H1 (cell line): ENCODE data around the gene RTCB. TPM values are rescaled to one million over a fixed set of nuclear protein-coding genes. Genes with fewer than 3 reads are reported as not detected.

Experiments used
- CTCF ChIA-PET: fragments of 300-600 bp; sonication (Branson Sonifier 250); formaldehyde crosslinking; loops from one replicate; lab custom pipeline; 2021; ENCODE audit not compliant: partially characterized antibody; lab: Charles Lee
- POLR2A ChIA-PET: fragments of 300-600 bp; sonication (Branson Sonifier 250); formaldehyde crosslinking; loops from one replicate; lab custom pipeline; 2021; ENCODE audit warnings: inconsistent platforms; ENCODE audit not compliant: partially characterized antibody; lab: Charles Lee
- DNase-seq, 2 experiments: peaks; one replicate each; pipeline versions ENCODE4 v3.0.0 to v3.0.0-alpha.2; 2010 to 2022; ENCODE audit warnings: low spot score in 2 of 2, low read depth in 1 of 2, mixed read lengths in 1 of 2
- FAIRE-seq: peaks from 2 replicates; lab custom pipeline; 2011; peaks lifted over from hg19 to GRCh38; lab: Jason Lieb, UNC
- H2AFZ ChIP-seq: 2 replicates; pipeline ENCODE4 v1.8.1; 2012; ENCODE audit warnings: low read length, inconsistent platforms
- H2AK5ac ChIP-seq: 2 replicates; pipeline ENCODE4 v1.6.1; 2013; ENCODE audit warnings: low read depth, low read length
- H2BK120ac ChIP-seq: replicated peaks from 2 replicates; pipeline ENCODE3; 2013; ENCODE audit warnings: low read depth, low read length, inconsistent platforms
- H2BK12ac ChIP-seq: 2 replicates; pipeline ENCODE4 v1.6.1; 2013; ENCODE audit warnings: low read depth, low read length
- H2BK15ac ChIP-seq: 2 replicates; pipeline ENCODE4 v1.6.1; 2013; ENCODE audit warnings: low read length
- H2BK20ac ChIP-seq: 2 replicates; pipeline ENCODE4 v1.6.1; 2013; ENCODE audit warnings: low read length
- H2BK5ac ChIP-seq: 2 replicates; pipeline ENCODE4 v1.6.1; 2013; ENCODE audit warnings: low read depth, low read length
- H3K14ac ChIP-seq: 2 replicates; pipeline ENCODE4 v1.6.1; 2013; ENCODE audit warnings: inconsistent platforms; ENCODE audit not compliant: insufficient read length
- H3K18ac ChIP-seq: 2 replicates; pipeline ENCODE4 v1.6.1; 2013; ENCODE audit warnings: low read length; ENCODE audit errors: extremely low read depth
- H3K23ac ChIP-seq: 2 replicates; pipeline ENCODE4 v1.6.1; 2013; ENCODE audit warnings: inconsistent platforms; ENCODE audit not compliant: insufficient read length
- H3K23me2 ChIP-seq: 2 replicates; pipeline ENCODE4 v1.6.1; 2013; ENCODE audit warnings: low read depth, low read length
- H3K27ac ChIP-seq: 2 replicates; pipeline ENCODE4 v1.6.1; 2011; ENCODE audit warnings: low read depth, low read length, inconsistent platforms
- H3K27me3 ChIP-seq, 4 experiments: replicated peaks in 1 of 4; 1 replicate in 1 of 4; 2 replicates in 3 of 4; pipeline versions ENCODE4 v1.6.1 to v1.8.1; 2011 to 2013; ENCODE audit warnings: low read length in 3 of 4, mild to moderate bottlenecking in 3 of 4, inconsistent platforms in 2 of 4, mixed read lengths in 2 of 4, moderate library complexity in 1 of 4; ENCODE audit not compliant: control insufficient read depth in 3 of 4, insufficient read depth in 3 of 4; ENCODE audit errors: extremely low read depth in 1 of 4
- H3K36me3 ChIP-seq, 4 experiments: 2 replicates each; pipeline versions ENCODE4 v1.6.1 to v1.8.1; 2011 to 2013; ENCODE audit warnings: mild to moderate bottlenecking in 4 of 4, low read length in 3 of 4, moderate library complexity in 2 of 4, control low read depth in 1 of 4, inconsistent platforms in 1 of 4; ENCODE audit not compliant: insufficient read depth in 4 of 4, control insufficient read depth in 2 of 4
- H3K4ac ChIP-seq: replicated peaks from 2 replicates; pipeline ENCODE3; 2013; ENCODE audit warnings: low read length, low read depth, mixed read lengths, inconsistent platforms; ENCODE audit not compliant: insufficient read length
- H3K4me1 ChIP-seq, 4 experiments: replicated peaks in 1 of 4; 1 replicate in 1 of 4; 2 replicates in 3 of 4; pipeline versions ENCODE4 v1.6.1 to v1.8.1; 2011 to 2013; ENCODE audit warnings: low read length in 3 of 4, inconsistent platforms in 2 of 4, mixed read lengths in 1 of 4; ENCODE audit not compliant: insufficient read depth in 4 of 4, control insufficient read depth in 3 of 4
- H3K4me2 ChIP-seq, 2 experiments: 2 replicates each; pipeline versions ENCODE4 v1.6.1 to v1.8.1; 2011 to 2013; ENCODE audit warnings: low read depth in 2 of 2, low read length in 2 of 2, control low read depth in 1 of 2, inconsistent platforms in 1 of 2, mild to moderate bottlenecking in 1 of 2; ENCODE audit not compliant: insufficient read depth in 1 of 2
- H3K4me3 ChIP-seq, 4 experiments: fragments of 200-600, 300-600 bp in 1 of 4; sonication (generic), shearing (Covaris generic), sonication (Bioruptor Twin) in 1 of 4; 2 replicates each; pipeline versions ENCODE4 v1.5.1 to v1.8.1; 2011 to 2016; ENCODE audit warnings: low read length in 4 of 4, low read depth in 3 of 4, control low read depth in 2 of 4, inconsistent platforms in 2 of 4, mild to moderate bottlenecking in 2 of 4, mixed read lengths in 1 of 4, moderate library complexity in 1 of 4; ENCODE audit not compliant: insufficient read depth in 2 of 4; ENCODE audit errors: extremely low read depth in 1 of 4
- H3K56ac ChIP-seq: replicated peaks from 2 replicates; pipeline ENCODE3; 2013; ENCODE audit warnings: low read depth, mild to moderate bottlenecking, mixed read lengths, low read length, inconsistent platforms; ENCODE audit not compliant: insufficient read length
- H3K79me1 ChIP-seq: 2 replicates; pipeline ENCODE4 v1.6.1; 2013; ENCODE audit warnings: low read depth, low read length, control low read depth
- H3K79me2 ChIP-seq, 2 experiments: 2 replicates each; pipeline versions ENCODE4 v1.6.1 to v1.8.1; 2012 to 2013; ENCODE audit warnings: low read length in 2 of 2, mild to moderate bottlenecking in 2 of 2, inconsistent platforms in 1 of 2; ENCODE audit not compliant: insufficient read depth in 2 of 2, control insufficient read depth in 1 of 2
- H3K9ac ChIP-seq, 4 experiments: replicated peaks in 1 of 4; 1 replicate in 1 of 4; 2 replicates in 3 of 4; pipeline versions ENCODE4 v1.6.1 to v1.8.1; 2011 to 2013; ENCODE audit warnings: low read depth in 3 of 4, low read length in 3 of 4, control low read depth in 2 of 4, mild to moderate bottlenecking in 2 of 4, moderate library complexity in 2 of 4, inconsistent platforms in 1 of 4; ENCODE audit errors: extremely low read depth in 1 of 4
- H3K9me3 ChIP-seq, 2 experiments: 2 replicates each; pipeline versions ENCODE4 v1.6.1 to v1.8.1; 2012 to 2013; ENCODE audit warnings: mild to moderate bottlenecking in 2 of 2, moderate library complexity in 2 of 2, control low read depth in 1 of 2, inconsistent platforms in 1 of 2, low read depth in 1 of 2, low read length in 1 of 2, mixed read lengths in 1 of 2; ENCODE audit not compliant: insufficient read depth in 2 of 2
- H4K20me1 ChIP-seq, 2 experiments: replicated peaks in 1 of 2; 2 replicates each; pipeline versions ENCODE3 to v1.8.1; 2011 to 2013; ENCODE audit warnings: inconsistent platforms in 2 of 2, low read length in 2 of 2, mild to moderate bottlenecking in 1 of 2; ENCODE audit not compliant: insufficient read depth in 2 of 2, control insufficient read depth in 1 of 2
- H4K5ac ChIP-seq: 2 replicates; pipeline ENCODE4 v1.6.1; 2013; ENCODE audit warnings: low read length, low read depth, mixed read lengths, inconsistent platforms; ENCODE audit not compliant: insufficient read length
- H4K8ac ChIP-seq: 2 replicates; pipeline ENCODE4 v1.8.0; 2013; ENCODE audit warnings: mild to moderate bottlenecking, moderate library complexity, low read length, inconsistent platforms; ENCODE audit not compliant: insufficient read depth; ENCODE audit errors: extremely low read depth
- H4K91ac ChIP-seq: replicated peaks from 2 replicates; pipeline ENCODE3; 2013; ENCODE audit warnings: low read length, mixed read lengths, inconsistent platforms; ENCODE audit not compliant: insufficient read length
- HDAC2 ChIP-seq, 2 experiments: fragments of 300-600 bp in 1 of 2; sonication (generic) in 1 of 2; IDR thresholded peaks; 2 replicates each; pipeline ENCODE4 v1.6.1; 2011 to 2012; ENCODE audit warnings: low read depth in 2 of 2, low read length in 2 of 2, mild to moderate bottlenecking in 2 of 2, moderate library complexity in 2 of 2, borderline replicate concordance in 1 of 2, inconsistent platforms in 1 of 2
- JUND ChIP-seq: IDR thresholded peaks from 2 replicates; pipeline ENCODE4 v1.6.1; 2011; ENCODE audit warnings: mild to moderate bottlenecking, improper control_type of control experiment, low read length
- NANOG ChIP-seq: IDR thresholded peaks from 2 replicates; pipeline ENCODE4 v1.6.1; 2011; ENCODE audit warnings: low read length, low read depth, mild to moderate bottlenecking, inconsistent platforms; ENCODE audit not compliant: insufficient read depth, poor library complexity, severe bottlenecking
- SRF ChIP-seq: IDR thresholded peaks from 2 replicates; pipeline ENCODE4 v1.6.1; 2011; ENCODE audit warnings: mild to moderate bottlenecking, low read depth, low read length, moderate library complexity
- YY1 ChIP-seq: IDR thresholded peaks from 2 replicates; pipeline ENCODE4 v1.6.1; 2011; ENCODE audit warnings: low read depth, mild to moderate bottlenecking, low read length
- WGBS, 2 experiments: shearing (Covaris generic) in 1 of 2; methylation state at CpG; one replicate each; pipeline versions ENCODE4 v1.1.6 to v1.1.7; 2013 to 2015; ENCODE audit warnings: low lambda C conversion rate in 2 of 2, mixed read lengths in 2 of 2, inconsistent platforms in 1 of 2, low coverage in 1 of 2, missing lambda C conversion rate in 1 of 2; ENCODE audit not compliant: insufficient replicate concordance in 2 of 2, insufficient coverage in 1 of 2, insufficient read length in 1 of 2; ENCODE audit errors: extremely low coverage in 1 of 2, missing lambda C conversion rate in 1 of 2; 5-methylcytosine and 5-hydroxymethylcytosine counted together
- polyA plus RNA-seq, 7 experiments: library from polyadenylated mRNA; depleted of rRNA in 3 of 7; stranded (reverse) in 5 of 7; unstranded in 2 of 7; fragments of >200 nt in 5 of 7; fragments of 200-250 nt in 2 of 7; gene quantifications; 1 replicate in 5 of 7; 2 replicates in 1 of 7; 4 replicates in 1 of 7; pipeline versions ENCODE4 v1.2.1 to v1.2.3, GENCODE V29; 2011 to 2013; ENCODE audit warnings: missing spikeins in 2 of 7, mixed read lengths in 2 of 7
- total RNA-seq: library from RNA; stranded (reverse); fragmentation: NEBNext Ultra II Directional; extraction: Animal tissue kit (Norgen Biotek cat#: 25700); gene quantifications from 2 replicates; pipeline ENCODE4 v1.2.1, GENCODE V29; 2021
- TF ChIP-seq, protein P1 (sequence below): IDR thresholded peaks from 2 replicates; pipeline ENCODE4 v1.6.1; 2011; ENCODE audit warnings: low read depth, mild to moderate bottlenecking, low read length; ENCODE audit not compliant: insufficient read depth

RTCB gene
- total and polyA plus RNA-seq, 2 of the 8 experiments (the other 6 are each of a cell fraction or from before 2014, with no cell fraction given), result 104 to 114 TPM

DNA sequence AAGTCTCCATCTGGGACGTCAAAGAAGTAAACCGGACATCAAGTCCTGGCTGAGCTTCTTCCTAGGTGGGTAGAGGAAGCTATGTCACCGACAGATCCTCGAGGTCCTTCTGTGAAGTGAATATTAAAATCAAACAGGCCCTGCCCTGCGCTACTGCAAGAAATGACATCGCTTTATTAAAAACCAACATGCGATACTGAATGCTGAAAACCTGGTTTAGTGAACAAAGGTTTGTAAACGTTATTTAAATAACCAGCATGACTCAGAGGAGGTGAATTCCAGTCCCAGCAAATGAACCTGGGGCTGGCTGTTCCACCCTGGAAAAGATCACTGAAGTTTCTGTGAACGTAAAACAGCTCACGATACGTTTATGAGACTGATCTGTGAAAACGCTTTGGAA, 645 bp downstream of the RTCB start:
- Histone ChIP-seq H3K9ac (peak overlapping the region; percentile 72 to 84 (median 78)), H2AFZ (peak overlapping the region; percentile 64; the same call in 1 of the 2 replicates), H3K56ac (no peak overlapping the region), H4K5ac (no peak overlapping the region), H3K14ac (no peak overlapping the region), H3K27me3 (no peaks in the 10 kb centered on the region; a peak in 1 of 7 replicates), H3K18ac (no peak overlapping the region), H2BK20ac (no peak overlapping the region), H3K36me3 (peaks cover 7 to 26% (median 19%) of the 10 kb centered on the region in 4 experiments), H2BK120ac (no peak overlapping the region), H3K79me2 (peaks cover 13 to 23% of the 10 kb centered on the region in 2 experiments), H3K4me2 (peak overlapping the region; percentile 79 to 98), H4K8ac (no peak overlapping the region), H2BK12ac (no peak overlapping the region), H3K23ac (no peak overlapping the region), H3K4ac (no peak overlapping the region), H4K91ac (no peak overlapping the region), H2BK15ac (no peak overlapping the region), H2BK5ac (no peak overlapping the region; the same call in 1 of the 2 replicates), H3K4me3 (peak overlapping the region; percentile 83 to 90 (median 87)), H3K9me3 (no peaks in the 10 kb centered on the region), H3K23me2 (peaks cover 3% of the 10 kb centered on the region; the same call in 1 of the 2 replicates), H3K79me1 (peaks cover 3% of the 10 kb centered on the region; the same call in 1 of the 2 replicates), H3K27ac (no peak overlapping the region; the same call in 1 of the 2 replicates), H2AK5ac (no peak overlapping the region), H3K4me1 (no peaks in the 10 kb centered on the region; a peak in 1 of 7 replicates), H4K20me1 (peaks cover 2 to 4% of the 10 kb centered on the region in 2 experiments)
- FAIRE-seq, result peak; percentile 13
- 11% methylated on average over 12 of the region's 12 CpGs; no CpG with 5 or more reads in 1 of the 2 experiments for WGBS, 2 experiments
- DNase-seq, result no peak
- ChIA-PET CTCF (interaction anchor here (0.6 to 2.8 kb wide), 10 partner anchors 8 to 145 kb away, joined by 3 to 26 read pairs (median 5); no protein-coding TSS in a partner anchor), POLR2A (interaction anchor here (0.7 to 2.2 kb wide), 5 partner anchors 9 to 80 kb away, joined by 3 to 11 read pairs (median 7); partner anchors contain the start of gene FBXO7)
- no peak for TF ChIP-seq NANOG
- no peak for TF ChIP-seq SRF
- 0 out of 2 replicates have a peak, but pooled peaks have one; percentile 60 for TF ChIP-seq JUND
- TF ChIP-seq, protein P1, sequence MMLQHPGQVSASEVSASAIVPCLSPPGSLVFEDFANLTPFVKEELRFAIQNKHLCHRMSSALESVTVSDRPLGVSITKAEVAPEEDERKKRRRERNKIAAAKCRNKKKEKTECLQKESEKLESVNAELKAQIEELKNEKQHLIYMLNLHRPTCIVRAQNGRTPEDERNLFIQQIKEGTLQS, result no peak
- no peak for TF ChIP-seq YY1
- TF ChIP-seq HDAC2 (IDR thresholded peaks at IDR 0.05; ENCODE audit: borderline replicate concordance in 1 of 2, low read depth in 2 of 2, low read length in 2 of 2), result no peak
